OCI-LY1 (cell line): Measurements from ENCODE around the gene CST3.

Source experiments
- CTCF ChIP-seq: fragments of 200-600 bp; sonication (generic), shearing (Covaris generic); IDR thresholded peaks from 2 replicates; pipeline ENCODE4 v1.5.1; 2017; ENCODE audit warnings: mild to moderate bottlenecking, antibody characterized with exemption, low read length, moderate library complexity, mixed read lengths
- EZH2 ChIP-seq: fragments of 200-600 bp; sonication (generic), shearing (Covaris generic); IDR thresholded peaks from 2 replicates; pipeline ENCODE4 v1.8.0; 2017; ENCODE audit warnings: borderline replicate concordance, mixed run types, mild to moderate bottlenecking, antibody characterized with exemption, low read length, moderate library complexity, mixed read lengths

- no peak for TF ChIP-seq CTCF
- no peak for TF ChIP-seq EZH2
Measured at GRCh38 chr20:23614163-23614562, 23.6 kb downstream of the CST3 start.
